Heart left ventricle (tissue), 16 donors: ENCODE data around the gene PLPP6. TPM values are rescaled to one million over a fixed set of nuclear protein-coding genes. Genes with fewer than 3 reads are reported as not detected.

ENCODE experiments used
- ATAC-seq, 4 donors: fragments of 200-7000 bp; cut with Tn5 transposase; one replicate each; pipeline ENCODE4 v1.9.1; 2020 to 2022; ENCODE audit warnings: moderate library complexity in 4 of 4, mild to moderate bottlenecking in 3 of 4, moderate number of reproducible peaks in 1 of 4
- DNase-seq, 5 donors: peaks; one replicate each; pipeline ENCODE4 v3.0.0-alpha.2; 2020
- H3K27ac ChIP-seq, 12 donors: fragments of 200-600 bp; sonication (generic) in 4 of 12; one replicate each; pipeline versions ENCODE4 v1.5.0 to v1.8.0; 2016 to 2022; ENCODE audit warnings: mild to moderate bottlenecking in 2 of 12
- H3K27me3 ChIP-seq, 9 donors: fragments of 200-600 bp; sonication (generic) in 2 of 9; one replicate each; pipeline versions ENCODE4 v1.5.1 to v1.8.0; 2016 to 2022; ENCODE audit warnings: mild to moderate bottlenecking in 3 of 9
- H3K36me3 ChIP-seq, 9 donors: fragments of 200-600 bp; sonication (generic) in 2 of 9; one replicate each; pipeline versions ENCODE4 v1.5.0 to v1.8.0; 2018 to 2022; ENCODE audit warnings: mild to moderate bottlenecking in 2 of 9
- H3K4me1 ChIP-seq, 12 donors: fragments of 200-600 bp; sonication (generic) in 4 of 12; one replicate each; pipeline versions ENCODE4 v1.5.0 to v1.8.0; 2016 to 2022; ENCODE audit warnings: mild to moderate bottlenecking in 3 of 12
- H3K4me3 ChIP-seq, 12 donors: fragments of 200-600 bp; sonication (generic) in 4 of 12; one replicate each; pipeline versions ENCODE4 v1.5.0 to v1.8.0; 2017 to 2022; ENCODE audit warnings: mild to moderate bottlenecking in 9 of 12, moderate library complexity in 4 of 12
- H3K9me3 ChIP-seq, 12 donors: fragments of 200-600 bp; sonication (generic) in 4 of 12; one replicate each; pipeline versions ENCODE4 v1.5.0 to v1.8.0; 2016 to 2022; ENCODE audit warnings: mild to moderate bottlenecking in 1 of 12
- POLR2A ChIP-seq, 2 donors: fragments of 450-650 bp; IDR thresholded peaks; one replicate each; pipeline ENCODE4 v1.6.1; 2017; ENCODE audit warnings: antibody characterized with exemption in 2 of 2, mild to moderate bottlenecking in 2 of 2, moderate library complexity in 2 of 2
- WGBS, 4 donors: extraction: QIAGEN DNeasy Blood & Tissue Kit in 2 of 4; methylation state at CpG; one replicate each; pipeline versions ENCODE4 v1.1.5 to v1.1.7; 2013 to 2018; 5-methylcytosine and 5-hydroxymethylcytosine counted together
- intact Hi-C, 10 donors: fragments of 100-400 bp; cut with DNase I; formaldehyde crosslinking; loops; one replicate each; pipeline versions ENCODE4 v1.11.1 to v1.14.2; 2022
- polyA plus RNA-seq, 2 donors: library from polyadenylated mRNA; stranded (reverse); fragments of 200-250 nt; gene quantifications; one replicate each; pipeline ENCODE4 v1.2.3, GENCODE V29; 2013
- total RNA-seq, 9 donors: library from RNA; depleted of rRNA in 2 of 9; stranded (reverse); fragments of >200 nt in 2 of 9; fragmentation: NEBNext Ultra II Directional in 3 of 9; extraction: Animal tissue kit (Norgen Biotek cat#: 25700) in 3 of 9; gene quantifications; one replicate each; pipeline versions ENCODE4 v1.1.0 to v1.2.4, GENCODE V29; 2016 to 2023
- TF ChIP-seq, protein P1 (sequence below), 12 donors: fragments of 200-600 bp; sonication (generic) in 4 of 12; IDR thresholded peaks; one replicate each; pipeline versions ENCODE4 v1.5.0 to v1.8.0; 2018 to 2022; ENCODE audit warnings: antibody characterized with exemption in 12 of 12, mild to moderate bottlenecking in 5 of 12
- donor health status: ischemic (EF 13 %, LVEDD 7.1; RV severe dilation, severe dysfunction).
- donor health status: healthy with polysubstance abuse.
- donor health status: DM: no; HTN: yes; CAD: no.
- donor health status: DM: no; HTN: no; CAD: no.
- donor health status: ischemic (EF 25% LVEDD 6.9; RV normal size, moderate dysfunction).
- donor health status: ischemic (EF 25% LVEDD 5.7; RV mildly dilated, moderate dysfunction).
- donor health status: healthy.
- donor health status: DM: yes; HTN: yes; CAD: no.
- donor health status: ischemic (EF 35%, LVEDD 5.7; RV mildly dilated, moderate dysfunction).
- donor health status: nonischemic (EF 11% LVEDD 7.7; RV severe dilation, severe dysfunction).
- donor health status: DM: yes; HTN: yes; CAD: no.
- donor health status: PGD.
- donor health status: ischemic (EF 29% LVEDD 5.4; RV normal size, mild dysfunction).
- donor health status: nonischemic (EF 23%, LVEDD 6.1; RV moderate dilation, normal function).

Gene PLPP6
- total and polyA plus RNA-seq, 11 donors: 1.0 to 5.4 (median 2.8) TPM

- peak overlapping the region in 8 of 12 donors; percentile 68 to 85 (median 78) for H3K27ac ChIP-seq
- peaks cover 0 to 48% (median 32%) of the 10 kb centered on the region in 12 donors for H3K4me1 ChIP-seq
- no peak for ATAC-seq
- no peaks in the 10 kb centered on the region for H3K36me3 ChIP-seq
- DNase-seq: no peak
- no peaks in the 10 kb centered on the region for H3K9me3 ChIP-seq
- no peaks in the 10 kb centered on the region for H3K27me3 ChIP-seq
- TF ChIP-seq, protein P1, sequence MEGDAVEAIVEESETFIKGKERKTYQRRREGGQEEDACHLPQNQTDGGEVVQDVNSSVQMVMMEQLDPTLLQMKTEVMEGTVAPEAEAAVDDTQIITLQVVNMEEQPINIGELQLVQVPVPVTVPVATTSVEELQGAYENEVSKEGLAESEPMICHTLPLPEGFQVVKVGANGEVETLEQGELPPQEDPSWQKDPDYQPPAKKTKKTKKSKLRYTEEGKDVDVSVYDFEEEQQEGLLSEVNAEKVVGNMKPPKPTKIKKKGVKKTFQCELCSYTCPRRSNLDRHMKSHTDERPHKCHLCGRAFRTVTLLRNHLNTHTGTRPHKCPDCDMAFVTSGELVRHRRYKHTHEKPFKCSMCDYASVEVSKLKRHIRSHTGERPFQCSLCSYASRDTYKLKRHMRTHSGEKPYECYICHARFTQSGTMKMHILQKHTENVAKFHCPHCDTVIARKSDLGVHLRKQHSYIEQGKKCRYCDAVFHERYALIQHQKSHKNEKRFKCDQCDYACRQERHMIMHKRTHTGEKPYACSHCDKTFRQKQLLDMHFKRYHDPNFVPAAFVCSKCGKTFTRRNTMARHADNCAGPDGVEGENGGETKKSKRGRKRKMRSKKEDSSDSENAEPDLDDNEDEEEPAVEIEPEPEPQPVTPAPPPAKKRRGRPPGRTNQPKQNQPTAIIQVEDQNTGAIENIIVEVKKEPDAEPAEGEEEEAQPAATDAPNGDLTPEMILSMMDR (IDR thresholded peaks at IDR 0.05): no peak
- TF ChIP-seq POLR2A (IDR thresholded peaks at IDR 0.05): no peak
- H3K4me3 ChIP-seq: peak overlapping the region in 11 of 12 donors; percentile 50 to 96 (median 83)
- WGBS, 4 donors: 8 to 21% (median 13%) methylated on average over 5 of the region's 5 CpGs
- intact Hi-C loops: loop anchor here in 5 of 10 donors (2.0 to 10.0 kb wide), 4 partner anchors 17 to 773 kb away; partner anchors contain the start of genes AK3 (in 3 of the 5), CDC37L1 (in 1 of the 5), JAK2 (in 1 of the 5) and PLGRKT (in 1 of the 5)
These were observed 483 bp upstream of the PLPP6 start for GRCh38 chr9:4661611-4662010.

GRCh38 chr9:4662989-4663792 is 1.1 kb downstream of the PLPP6 start:
- DNase-seq (peak in 1 of 5 donors; percentile 32), ATAC-seq (no peak)
- 64 to 76% (median 68%) methylated on average over 8 to 13 of the region's 13 CpGs for WGBS, 4 donors
- Histone ChIP-seq H3K27me3 (no peaks in the 10 kb centered on the region), H3K9me3 (no peaks in the 10 kb centered on the region), H3K4me1 (peaks cover 0 to 51% (median 32%) of the 10 kb centered on the region in 12 donors), H3K27ac (peak overlapping the region in 8 of 12 donors; percentile 29 to 90 (median 78)), H3K36me3 (no peaks in the 10 kb centered on the region), H3K4me3 (peak overlapping the region; percentile 50 to 96 (median 81))
- TF ChIP-seq POLR2A (IDR thresholded peaks at IDR 0.05): no peak
- TF ChIP-seq, protein P1 (IDR thresholded peaks at IDR 0.05): no peak
- intact Hi-C loops: loop anchor here in 5 of 10 donors (2.0 to 10.0 kb wide), 4 partner anchors 16 to 772 kb away; partner anchors contain the start of genes AK3 (in 3 of the 5), CDC37L1 (in 1 of the 5), JAK2 (in 1 of the 5) and PLGRKT (in 1 of the 5)

DNA sequence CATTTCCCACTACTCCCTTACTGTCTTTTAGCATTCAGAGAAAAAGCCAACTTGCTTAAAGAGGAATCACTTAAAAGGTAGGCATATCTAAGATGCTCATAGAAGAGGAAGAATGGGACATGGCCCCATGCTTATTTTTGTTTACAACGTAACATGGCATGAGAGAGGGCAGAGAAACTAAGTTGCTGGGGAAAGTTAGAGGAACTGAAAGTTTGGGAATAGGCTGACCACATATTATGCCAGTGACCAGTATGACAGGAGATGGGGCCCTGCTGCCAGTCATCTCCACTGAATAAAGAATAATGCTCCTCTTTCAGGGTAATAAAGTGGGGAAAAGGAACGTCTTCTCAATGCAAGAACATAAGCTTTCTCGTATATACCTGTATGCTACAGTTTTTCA is 1.9 kb downstream of the PLPP6 start:
- Histone ChIP-seq H3K27me3 (no peaks in the 10 kb centered on the region), H3K9me3 (no peaks in the 10 kb centered on the region), H3K4me1 (peaks cover 0 to 51% (median 32%) of the 10 kb centered on the region in 12 donors), H3K27ac (no peak overlapping the region), H3K36me3 (no peaks in the 10 kb centered on the region), H3K4me3 (no peak overlapping the region)
- DNase-seq: no peak
- 87 to 96% (median 93%) methylated on average over 3 of the region's 3 CpGs for WGBS, 4 donors
- TF ChIP-seq, protein P1 (IDR thresholded peaks at IDR 0.05): no peak
- TF ChIP-seq POLR2A (IDR thresholded peaks at IDR 0.05): no peak
- no peak for ATAC-seq
- intact Hi-C loops: loop anchor here in 5 of 10 donors (2.0 to 10.0 kb wide), 4 partner anchors 15 to 771 kb away; partner anchors contain the start of genes AK3 (in 3 of the 5), CDC37L1 (in 1 of the 5), JAK2 (in 1 of the 5) and PLGRKT (in 1 of the 5)

DNA sequence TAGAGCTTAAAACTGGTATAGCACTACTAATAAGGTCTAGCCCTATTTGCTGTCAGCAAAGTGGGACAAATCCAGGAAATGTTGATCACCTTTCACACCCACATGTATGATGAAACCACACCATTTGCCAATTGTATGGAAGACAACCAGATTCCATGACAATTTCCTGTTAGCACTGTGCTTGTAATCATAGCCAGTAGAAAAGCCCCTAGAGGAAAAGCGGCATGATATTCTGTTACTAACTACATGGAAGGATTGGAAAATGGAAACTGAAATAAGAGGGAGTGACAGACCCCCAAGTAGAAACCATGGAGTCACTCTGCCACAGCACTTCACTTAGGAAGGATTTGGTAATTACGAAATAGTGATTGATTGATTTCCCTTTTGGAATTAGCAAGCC is 3.3 kb downstream of the PLPP6 start:
- TF ChIP-seq, protein P1 (IDR thresholded peaks at IDR 0.05): no peak
- no peak for TF ChIP-seq POLR2A (IDR thresholded peaks at IDR 0.05)
- intact Hi-C loops: loop anchor here in 2 of 10 donors (1.0 to 10.0 kb wide), 2 partner anchors 14 to 769 kb away; partner anchors contain the start of genes CDC37L1 (in 1 of the 2) and PLGRKT (in 1 of the 2)
- DNase-seq (no peak), ATAC-seq (peak in 2 of 4 donors; percentile 1 to 47)
- Histone ChIP-seq H3K9me3 (peaks cover 0 to 2% (median 0%) of the 10 kb centered on the region in 12 donors), H3K27ac (peak overlapping the region in 6 of 12 donors; percentile 10 to 36 (median 29)), H3K36me3 (no peaks in the 10 kb centered on the region), H3K27me3 (no peaks in the 10 kb centered on the region), H3K4me3 (peak overlapping the region in 8 of 12 donors; percentile 43 to 59 (median 56)), H3K4me1 (peaks cover 0 to 51% (median 32%) of the 10 kb centered on the region in 12 donors)
- WGBS, 4 donors: 59 to 66% (median 63%) methylated on average over 2 of the region's 2 CpGs
